Measurements from ENCODE around the gene TEDC2. TPM values are rescaled to one million over a fixed set of nuclear protein-coding genes. Genes with fewer than 3 reads are reported as not detected.
"Not testable (repeated sequence)": the region's sequence is repeated elsewhere in the genome, so short reads cannot be mapped to it uniquely, and the experiment has no call there.

The TEDC2 gene
- total and polyA plus RNA-seq, 10 of the 15 experiments (the other 5 are each of a cell fraction or from before 2014, with no cell fraction given), result 0.23 to 47.9 (median 19.1) TPM

DNA sequence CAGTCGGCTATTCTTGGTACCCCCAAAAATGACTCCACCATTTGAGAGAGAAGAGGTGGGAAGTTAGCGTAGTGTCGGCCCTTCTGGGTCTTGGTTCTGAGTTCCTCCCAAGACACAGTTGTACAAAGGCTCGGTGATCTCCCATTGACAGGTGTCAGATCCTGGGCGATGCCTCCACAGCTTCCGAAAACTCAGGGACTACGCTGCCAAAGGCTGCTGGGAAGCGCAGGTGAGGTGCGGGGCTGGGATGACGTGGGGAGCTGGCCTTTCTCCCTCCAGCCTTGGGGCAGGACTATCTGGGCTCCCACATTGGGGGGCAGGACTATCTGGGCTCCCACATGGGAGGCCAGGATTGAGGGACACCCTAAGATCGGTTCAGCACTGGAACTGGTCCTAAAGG is 20.3 kb upstream of the TEDC2 start (continued):
- TF ChIP-seq NR2C1 (IDR thresholded peaks at IDR 0.05) (no peak), SIN3A (IDR thresholded peaks at IDR 0.05; ENCODE audit: low read depth, low read length) (no peak), RBBP5 (conservative IDR thresholded peaks at IDR 0.05) (no peak), MTA2 (IDR thresholded peaks at IDR 0.05; ENCODE audit: low read depth) (no peak), BHLHE40 (IDR thresholded peaks at IDR 0.05; ENCODE audit: borderline replicate concordance in 1 of 2, low read depth in 2 of 2, low read length in 1 of 2) (no peak), MEF2A (IDR thresholded peaks at IDR 0.05; ENCODE audit: insufficient read depth, low read depth, low read length) (no peak), BMI1 (IDR thresholded peaks at IDR 0.05; ENCODE audit: borderline replicate concordance) (no peak), USF2 (IDR thresholded peaks at IDR 0.05; ENCODE audit: borderline replicate concordance, low read depth, low read length) (no peak)
- TF ChIP-seq, protein P1, sequence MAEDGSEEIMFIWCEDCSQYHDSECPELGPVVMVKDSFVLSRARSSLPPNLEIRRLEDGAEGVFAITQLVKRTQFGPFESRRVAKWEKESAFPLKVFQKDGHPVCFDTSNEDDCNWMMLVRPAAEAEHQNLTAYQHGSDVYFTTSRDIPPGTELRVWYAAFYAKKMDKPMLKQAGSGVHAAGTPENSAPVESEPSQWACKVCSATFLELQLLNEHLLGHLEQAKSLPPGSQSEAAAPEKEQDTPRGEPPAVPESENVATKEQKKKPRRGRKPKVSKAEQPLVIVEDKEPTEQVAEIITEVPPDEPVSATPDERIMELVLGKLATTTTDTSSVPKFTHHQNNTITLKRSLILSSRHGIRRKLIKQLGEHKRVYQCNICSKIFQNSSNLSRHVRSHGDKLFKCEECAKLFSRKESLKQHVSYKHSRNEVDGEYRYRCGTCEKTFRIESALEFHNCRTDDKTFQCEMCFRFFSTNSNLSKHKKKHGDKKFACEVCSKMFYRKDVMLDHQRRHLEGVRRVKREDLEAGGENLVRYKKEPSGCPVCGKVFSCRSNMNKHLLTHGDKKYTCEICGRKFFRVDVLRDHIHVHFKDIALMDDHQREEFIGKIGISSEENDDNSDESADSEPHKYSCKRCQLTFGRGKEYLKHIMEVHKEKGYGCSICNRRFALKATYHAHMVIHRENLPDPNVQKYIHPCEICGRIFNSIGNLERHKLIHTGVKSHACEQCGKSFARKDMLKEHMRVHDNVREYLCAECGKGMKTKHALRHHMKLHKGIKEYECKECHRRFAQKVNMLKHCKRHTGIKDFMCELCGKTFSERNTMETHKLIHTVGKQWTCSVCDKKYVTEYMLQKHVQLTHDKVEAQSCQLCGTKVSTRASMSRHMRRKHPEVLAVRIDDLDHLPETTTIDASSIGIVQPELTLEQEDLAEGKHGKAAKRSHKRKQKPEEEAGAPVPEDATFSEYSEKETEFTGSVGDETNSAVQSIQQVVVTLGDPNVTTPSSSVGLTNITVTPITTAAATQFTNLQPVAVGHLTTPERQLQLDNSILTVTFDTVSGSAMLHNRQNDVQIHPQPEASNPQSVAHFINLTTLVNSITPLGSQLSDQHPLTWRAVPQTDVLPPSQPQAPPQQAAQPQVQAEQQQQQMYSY (CRISPR knock-in tag; IDR thresholded peaks at IDR 0.05), result no peak

- H3K79me2 ChIP-seq (ENCODE audit: control insufficient read depth, insufficient read depth, low read length); in situ Hi-C loops (cut with MboI); H3K4me2 ChIP-seq (ENCODE audit: control insufficient read depth, insufficient read depth); ATAC-seq; intact Hi-C loops (cut with micrococcal nuclease; ENCODE audit: unreplicated experiment); DNase-seq (ENCODE audit: low read depth, low spot score); BruUV-seq (replicated peaks); H3K9ac ChIP-seq (ENCODE audit: control insufficient read depth, insufficient read depth, low read length); H3K27ac ChIP-seq (ENCODE audit: control insufficient read depth, insufficient read depth); H3K27me3 ChIP-seq (replicated peaks in 1 of 2; ENCODE audit: control insufficient read depth in 2 of 2, insufficient read depth in 2 of 2, low read length in 1 of 2); SMC1A ChIA-PET (ENCODE audit: uncharacterized antibody, unreplicated experiment); H2AFZ ChIP-seq (ENCODE audit: control insufficient read depth, low read depth, low read length); FAIRE-seq; H3K4me3 ChIP-seq; H4K20me1 ChIP-seq (ENCODE audit: control insufficient read depth, insufficient read depth); H3K9me3 ChIP-seq (replicated peaks; ENCODE audit: control insufficient read depth, insufficient read depth, low read length): not testable (repeated sequence)
- 95% methylated on average over 15 of the region's 15 CpGs for WGBS (ENCODE audit: insufficient coverage, insufficient replicate concordance, low lambda C conversion rate, missing lambda C conversion rate)
- POLR2A ChIA-PET, result interaction anchor here (1.4 kb wide), 1 partner anchor 13 kb away, joined by 3 read pairs; no protein-coding TSS in a partner anchor
- H3K36me3 ChIP-seq (ENCODE audit: control insufficient read depth in 2 of 2, insufficient read depth in 2 of 2, low read length in 1 of 2), result peaks cover 36 to 37% of the 10 kb centered on the region in 2 experiments
- RAD21 ChIA-PET (ENCODE audit: unreplicated experiment), result interaction anchor here (1.0 to 1.6 kb wide), 3 partner anchors 18 to 46 kb away, joined by 3 read pairs; partner anchors contain the start of gene TEDC2
- CTCF ChIA-PET, result interaction anchor here (0.7 to 2.0 kb wide), 4 partner anchors 11 to 1722 kb away, joined by 3 to 7 read pairs (median 4); no protein-coding TSS in a partner anchor
- peaks cover 12% of the 10 kb centered on the region for H3K4me1 ChIP-seq (ENCODE audit: control insufficient read depth, insufficient read depth, low read length)
Measured at GRCh38 chr16:2441143-2441804, 18.6 kb upstream of the TEDC2 start.

Measured in GM12878 (cell line).